Measurements from ENCODE around the gene MYL11.

MYL11 gene

DNA sequence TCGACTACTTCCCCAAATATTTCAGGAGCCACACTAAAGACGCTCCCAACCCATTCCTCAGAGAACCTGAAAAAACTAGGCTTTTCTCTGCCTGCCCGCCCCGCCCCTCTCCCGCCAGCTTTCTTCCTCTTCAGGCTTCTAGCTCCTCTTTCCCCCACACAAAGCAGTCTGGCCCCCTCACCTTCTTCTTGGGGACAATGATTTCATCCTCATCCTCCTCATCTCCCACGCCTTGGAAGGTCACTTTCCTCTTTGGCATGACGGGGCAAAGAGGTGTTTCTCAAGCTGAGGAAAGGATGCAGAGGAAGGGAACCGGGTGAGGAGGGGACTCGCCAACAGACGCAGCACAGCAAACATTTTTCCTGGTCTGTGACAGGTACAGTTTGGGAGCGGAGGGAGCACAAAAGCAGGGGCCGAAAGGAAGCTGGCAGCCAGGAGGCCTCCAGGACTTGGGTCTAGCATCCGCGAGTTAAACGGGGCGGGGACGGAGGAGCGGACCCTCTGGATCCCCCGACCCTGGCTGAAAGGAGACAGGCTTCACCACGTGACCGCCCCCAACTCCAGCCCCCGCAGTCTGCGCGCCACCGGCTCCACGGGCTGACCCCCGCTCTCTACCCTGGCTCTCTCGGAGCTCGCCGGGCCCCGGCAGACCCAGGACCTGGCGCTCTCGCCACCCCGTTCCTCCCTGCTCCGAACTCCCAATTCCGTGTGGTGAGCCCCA is 20.0 kb upstream of the MYL11 start:
- DNase-seq: no peak

GRCh38 chr16:30355144-30355953 is 19.3 kb upstream of the MYL11 start, which contains the start of gene CD2BP2:
TSS of gene CD2BP2 (minus strand) at chr16:30355308. CDS start at chr16:30354681, 627 bp downstream.
- peak; percentile 99 for DNase-seq

DNA sequence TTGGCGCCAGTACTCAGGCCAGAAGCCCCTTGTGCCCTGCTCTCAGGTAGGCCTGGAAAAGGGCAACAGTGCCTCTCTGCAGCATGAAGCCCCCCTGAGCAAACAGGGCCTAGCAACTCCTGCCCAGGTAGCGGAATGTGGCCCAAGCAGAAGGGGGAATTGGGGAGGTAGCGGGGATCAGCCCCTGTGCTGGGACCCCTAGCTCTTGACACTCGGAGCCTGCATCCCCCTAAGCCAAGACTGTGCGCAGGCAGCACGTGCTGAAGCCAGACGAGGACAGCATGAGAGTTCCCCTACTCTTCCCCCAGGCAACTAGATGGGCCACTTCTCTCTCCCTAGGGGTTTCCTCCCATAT is 18.7 kb upstream of the MYL11 start:
- DNase-seq: no peak

GRCh38 chr16:30356401-30357084 is 18.1 kb upstream of the MYL11 start:
- no peak for DNase-seq

DNA sequence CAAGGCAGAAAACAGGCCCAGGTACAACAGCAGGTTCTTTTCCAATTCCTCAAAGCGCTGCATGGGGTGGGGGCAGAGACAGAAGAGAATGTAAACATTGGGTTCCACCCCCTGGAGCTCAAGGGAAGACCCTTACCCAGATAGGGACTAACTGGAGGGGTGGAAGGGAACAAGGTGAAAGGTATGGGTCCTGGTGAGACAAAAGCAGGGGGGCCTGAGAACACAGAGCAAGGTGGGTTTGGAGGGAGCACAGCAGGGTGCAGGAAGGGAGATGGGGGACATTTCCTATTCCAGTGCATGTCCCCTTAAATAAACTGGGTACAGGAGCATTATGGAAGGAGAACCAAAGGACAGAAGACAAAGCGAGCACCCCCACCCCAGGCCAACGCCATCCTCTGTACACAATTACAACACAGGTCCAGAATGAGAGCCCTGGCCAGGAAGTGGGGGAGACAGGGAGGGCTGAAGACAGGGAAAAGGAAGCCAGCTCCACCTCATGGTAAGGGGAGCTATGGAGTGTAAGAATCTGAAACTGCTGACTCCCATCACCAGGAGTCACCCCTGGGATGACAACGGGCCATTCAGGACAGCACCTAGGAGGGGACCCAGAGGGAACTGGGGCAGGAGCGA is 17.4 kb upstream of the MYL11 start:
- no peak for DNase-seq

- DNase-seq: no peak
These were observed 16.7 kb upstream of the MYL11 start for GRCh38 chr16:30357715-30358576.

GRCh38 chr16:30358577-30358936 is 16.0 kb upstream of the MYL11 start:
- DNase-seq: no peak

DNA sequence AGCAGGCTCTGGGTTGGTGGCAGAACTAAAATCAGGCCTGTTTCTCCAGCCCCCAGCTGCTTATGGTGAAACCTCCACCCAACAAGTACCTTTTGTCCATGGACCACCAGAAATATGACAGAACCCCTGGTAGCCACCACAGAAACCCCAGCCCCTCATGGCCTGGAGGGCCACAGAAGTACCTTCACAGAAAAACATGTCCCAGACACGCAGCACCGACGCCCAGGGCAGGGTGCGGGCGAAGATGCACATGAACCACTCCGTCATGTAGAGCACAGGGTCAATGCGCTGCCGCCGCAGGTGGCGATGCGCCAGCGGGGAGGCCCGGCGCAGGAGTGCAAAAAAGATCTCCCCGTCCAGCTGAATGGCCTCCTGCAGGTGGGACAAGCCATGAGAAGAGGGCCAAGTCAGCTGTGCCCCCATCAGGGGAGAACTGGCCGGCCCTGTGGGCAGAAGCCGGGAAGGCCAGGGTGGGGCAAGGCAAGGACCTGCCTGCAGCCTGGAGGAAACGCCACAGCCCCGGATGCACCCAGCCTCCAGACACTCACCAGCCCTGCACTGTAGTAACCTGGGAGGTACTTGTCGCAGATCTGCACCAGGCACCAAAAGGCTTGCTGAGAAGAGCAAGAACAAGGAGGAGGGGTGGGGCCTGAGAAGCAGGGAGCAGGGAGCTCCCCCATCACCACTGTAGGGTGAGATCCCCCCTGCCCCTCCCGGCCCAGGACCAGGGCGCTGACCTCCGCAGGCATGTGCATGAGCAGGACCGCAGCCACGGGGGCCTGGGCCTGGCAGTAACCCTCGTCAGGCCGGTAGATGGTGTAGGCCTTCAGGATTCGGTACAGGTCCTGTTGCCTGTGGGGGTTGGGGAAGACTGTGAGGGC is 15.4 kb upstream of the MYL11 start:
- DNase-seq: no peak

GRCh38 chr16:30359871-30360170 is 14.8 kb upstream of the MYL11 start:
- DNase-seq: no peak

DNA sequence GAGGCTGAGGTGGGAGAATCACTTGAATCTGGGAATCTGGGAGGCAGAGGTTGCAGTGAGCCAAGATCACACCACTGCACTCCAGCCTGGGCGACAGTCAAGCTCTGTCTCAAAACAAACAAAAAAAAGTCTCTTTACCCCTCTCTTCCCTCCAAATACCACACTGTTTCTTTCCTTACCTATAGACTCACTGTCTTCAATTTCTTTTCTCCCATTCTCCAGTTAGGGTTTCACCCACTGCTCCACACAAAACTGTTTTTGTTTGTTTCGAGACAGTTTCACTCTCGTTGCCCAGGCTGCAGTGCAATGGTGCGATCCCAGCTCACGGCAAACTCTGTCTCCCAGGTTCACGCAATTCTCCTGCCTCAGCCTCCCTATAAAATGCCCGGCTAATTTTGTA is 13.4 kb upstream of the MYL11 start:
- DNase-seq: no peak

DNA sequence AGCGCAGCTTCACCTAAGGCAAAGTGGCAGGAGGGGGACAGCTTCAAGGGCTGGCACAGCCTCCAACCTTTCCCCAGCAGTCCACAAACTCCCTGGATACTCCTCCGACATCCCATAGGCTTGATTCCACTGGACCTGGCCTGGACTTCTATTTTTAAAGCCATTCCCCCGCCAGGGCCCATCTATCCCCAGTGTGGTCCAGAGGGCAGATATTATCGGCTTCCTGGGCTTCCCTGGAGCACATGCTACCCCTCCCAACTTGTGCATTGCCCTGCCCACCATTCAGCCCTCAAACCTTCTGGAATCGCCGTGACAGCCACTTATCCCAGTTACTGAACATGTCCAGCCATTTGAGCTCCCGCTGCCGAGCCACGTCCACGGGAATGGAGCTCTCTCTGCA is 9.4 kb upstream of the MYL11 start:
- DNase-seq: no peak

DNA sequence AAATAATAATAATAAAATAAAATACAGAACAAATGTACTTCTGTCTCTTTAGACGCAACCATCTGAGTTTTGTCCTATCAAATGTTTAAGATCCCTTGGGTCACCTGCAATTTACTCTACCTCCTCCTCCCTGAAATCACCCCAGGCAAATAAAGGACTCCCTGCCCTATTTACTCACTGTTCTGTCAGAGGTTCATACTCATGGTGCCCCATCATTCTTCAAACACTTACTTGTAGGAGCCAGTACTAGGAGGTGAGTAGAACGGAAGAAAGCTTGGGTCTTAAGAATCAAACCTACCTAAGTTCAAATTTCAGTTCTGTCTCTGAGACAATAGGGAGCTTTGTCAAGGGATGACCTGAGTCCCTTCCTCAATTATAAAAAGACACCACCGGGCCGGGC is 8.1 kb upstream of the MYL11 start:
- no peak for DNase-seq

DNA sequence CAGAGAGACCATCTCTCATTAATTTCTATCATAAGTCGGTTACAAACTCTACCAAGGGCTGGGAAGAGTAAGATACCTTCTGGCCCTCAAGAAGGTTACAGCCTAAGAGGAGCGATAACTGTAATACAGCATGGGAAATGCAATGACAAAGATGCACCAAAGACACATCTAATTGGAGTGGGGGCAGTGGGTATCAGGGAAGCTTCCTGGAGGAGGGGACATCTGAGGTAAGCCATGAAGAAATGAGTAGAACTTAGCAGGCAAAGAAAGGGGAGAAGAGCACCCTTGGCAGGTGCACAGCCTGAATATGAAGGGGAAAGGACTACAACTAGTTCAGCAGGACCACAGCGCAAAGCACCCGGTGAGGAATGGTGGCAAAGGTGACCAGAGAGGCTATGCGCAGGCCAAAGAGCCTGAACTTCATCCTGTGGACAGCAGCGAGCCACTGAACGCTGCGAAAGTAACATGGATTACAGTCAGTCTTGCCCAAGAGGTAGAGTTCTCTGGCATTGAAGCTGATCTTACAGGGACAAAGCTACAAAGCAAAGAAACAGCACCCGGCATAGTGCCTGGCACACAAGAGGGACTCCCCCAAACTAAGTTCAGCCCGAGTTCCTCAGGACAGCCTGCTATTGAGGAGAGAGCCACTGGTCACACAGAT is 7.1 kb upstream of the MYL11 start:
- no peak for DNase-seq

GRCh38 chr16:30368122-30368791 is 6.3 kb upstream of the MYL11 start:
- no peak for DNase-seq

- DNase-seq: no peak
These were observed 5.9 kb upstream of the MYL11 start for GRCh38 chr16:30368792-30369090.

DNA sequence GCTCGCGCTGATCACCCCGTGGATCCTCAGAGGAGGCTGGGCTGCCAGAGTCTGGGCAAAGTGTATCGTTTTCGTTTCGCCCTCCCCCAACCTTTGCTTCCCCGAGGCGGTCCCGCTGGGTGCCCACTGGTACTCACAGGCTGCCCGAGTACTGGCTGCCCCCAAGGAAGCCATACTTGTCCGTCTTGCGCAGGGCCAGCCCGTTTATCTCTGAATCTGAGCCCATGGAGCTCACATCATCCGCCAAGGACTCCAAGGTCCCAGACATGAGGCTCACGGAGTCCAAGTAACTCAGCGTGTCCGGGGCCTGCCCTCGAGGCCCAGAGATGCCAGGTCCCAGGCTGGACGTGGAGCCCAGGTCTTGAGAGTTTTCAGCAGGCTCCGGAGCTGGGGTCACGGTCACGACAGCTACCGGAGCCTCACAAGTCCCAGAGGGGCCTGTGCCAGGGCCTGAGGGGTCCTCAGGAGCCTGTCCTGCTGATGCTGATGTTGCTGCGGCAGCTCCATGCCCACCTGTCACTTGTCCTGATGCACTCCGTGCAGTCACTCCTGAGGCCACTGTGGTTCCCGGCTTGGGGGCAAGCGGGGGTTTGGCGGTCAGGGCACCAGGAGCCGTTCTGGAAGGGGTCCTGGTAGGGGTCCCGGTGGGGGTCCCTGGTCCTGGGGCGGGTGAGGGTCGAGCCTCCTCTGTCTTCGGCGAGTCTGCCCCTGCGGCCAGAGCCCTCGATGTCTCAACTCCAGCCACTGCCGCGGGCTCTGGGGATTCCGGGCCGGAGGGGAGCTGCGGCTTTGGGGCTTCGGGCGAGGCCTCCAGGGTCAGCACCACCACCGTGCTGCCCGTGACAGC is 5.3 kb upstream of the MYL11 start:
- peak; percentile 41 for DNase-seq

GRCh38 chr16:30369938-30370455 is 4.6 kb upstream of the MYL11 start:
- peak; percentile 40 for DNase-seq

DNA sequence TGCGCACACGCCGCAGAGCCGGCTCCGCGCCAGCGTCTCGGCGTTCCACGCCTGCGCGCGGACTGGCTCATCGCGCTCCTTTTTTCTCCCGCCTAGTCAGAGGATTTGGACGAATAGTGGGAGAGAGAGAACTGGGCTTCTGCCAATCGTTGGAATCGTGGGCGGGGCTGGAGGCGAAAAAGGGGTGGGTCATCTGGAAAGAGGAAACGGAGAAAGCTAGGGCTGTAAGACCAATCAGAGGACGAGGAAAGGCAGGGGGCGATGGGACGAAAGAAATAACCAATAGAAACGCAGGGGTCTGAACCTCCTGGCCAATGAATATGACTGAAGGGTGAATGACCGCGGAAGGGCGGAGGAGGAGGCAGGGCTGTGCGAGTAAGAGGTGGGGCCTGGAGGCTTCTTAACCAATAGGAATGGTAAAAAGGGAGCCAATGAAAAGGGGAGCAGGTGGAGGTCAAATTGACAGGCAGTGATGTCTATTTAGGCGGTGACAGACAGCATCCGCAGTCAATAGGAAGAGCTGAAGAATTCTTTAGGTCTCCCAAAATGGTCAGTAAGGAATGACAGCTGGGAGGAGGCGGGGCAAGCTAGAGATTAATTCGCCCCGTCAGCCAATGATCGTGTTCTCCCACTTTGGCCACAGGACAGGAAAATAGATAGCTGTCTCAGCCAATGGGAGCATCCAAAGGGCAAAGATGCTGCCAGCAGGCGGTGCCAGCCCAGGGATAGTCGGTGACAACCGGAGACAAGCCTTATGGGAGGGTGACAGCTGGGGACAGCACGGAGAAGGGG is 4.0 kb upstream of the MYL11 start, which contains the start of gene TBC1D10B:
TBC1D10B (minus strand) TSS at position 39 of the 792 bp plus-strand sequence. CDS start 311 bp downstream, outside the sequence.
- peak; percentile 100 for DNase-seq
